ENCODE results near the gene GBE1.

Gene GBE1

GRCh38 chr3:81694662-81695061 lies 66.8 kb downstream of the GBE1 start:
- H3K9ac ChIP-seq (ENCODE audit: low read length), result no peak overlapping the region
- H3K36me3 ChIP-seq (ENCODE audit: control insufficient read depth, low read depth, low read length), result no peaks in the 10 kb centered on the region
- H3K9me3 ChIP-seq (ENCODE audit: control insufficient read depth, low read depth, low read length), result no peaks in the 10 kb centered on the region

GRCh38 chr3:81692766-81693165 lies 68.7 kb downstream of the GBE1 start:
- no peaks in the 10 kb centered on the region for H3K36me3 ChIP-seq (ENCODE audit: control insufficient read depth, low read depth, low read length)

More at GRCh38 chr3:81694662-81695061, 66.8 kb downstream of the GBE1 start:
- no peak overlapping the region for H3K27ac ChIP-seq (ENCODE audit: low read length)
- H3K4me3 ChIP-seq (ENCODE audit: low read length), result no peak overlapping the region
- no peaks in the 10 kb centered on the region for H3K27me3 ChIP-seq (ENCODE audit: control insufficient read depth, insufficient read depth, low read length)
- no peaks in the 10 kb centered on the region for H3K4me1 ChIP-seq (ENCODE audit: control insufficient read depth, low read depth, low read length)

GRCh38 chr3:81689617-81690016 lies 71.8 kb downstream of the GBE1 start:
- no peaks in the 10 kb centered on the region for H3K27me3 ChIP-seq (ENCODE audit: control insufficient read depth, insufficient read depth, low read length)
- no peak overlapping the region for H3K4me3 ChIP-seq (ENCODE audit: low read length)
- H3K27ac ChIP-seq (ENCODE audit: low read length), result no peak overlapping the region
- H3K9me3 ChIP-seq (ENCODE audit: control insufficient read depth, low read depth, low read length), result no peaks in the 10 kb centered on the region
- H3K4me1 ChIP-seq (ENCODE audit: control insufficient read depth, low read depth, low read length), result no peaks in the 10 kb centered on the region
- no peaks in the 10 kb centered on the region for H3K36me3 ChIP-seq (ENCODE audit: control insufficient read depth, low read depth, low read length)
- no peak overlapping the region for H3K9ac ChIP-seq (ENCODE audit: low read length)

More at GRCh38 chr3:81692766-81693165, 68.7 kb downstream of the GBE1 start:
- Histone ChIP-seq H3K27me3 (ENCODE audit: control insufficient read depth, insufficient read depth, low read length) (no peaks in the 10 kb centered on the region), H3K9ac (ENCODE audit: low read length) (no peak overlapping the region), H3K27ac (ENCODE audit: low read length) (no peak overlapping the region), H3K9me3 (ENCODE audit: control insufficient read depth, low read depth, low read length) (no peaks in the 10 kb centered on the region), H3K4me1 (ENCODE audit: control insufficient read depth, low read depth, low read length) (no peaks in the 10 kb centered on the region), H3K4me3 (ENCODE audit: low read length) (no peak overlapping the region)

- no peak overlapping the region for H3K27ac ChIP-seq (ENCODE audit: low read length)
- no peaks in the 10 kb centered on the region for H3K27me3 ChIP-seq (ENCODE audit: control insufficient read depth, insufficient read depth, low read length)
- no peaks in the 10 kb centered on the region for H3K9me3 ChIP-seq (ENCODE audit: control insufficient read depth, low read depth, low read length)
- no peaks in the 10 kb centered on the region for H3K4me1 ChIP-seq (ENCODE audit: control insufficient read depth, low read depth, low read length)
- H3K4me3 ChIP-seq (ENCODE audit: low read length), result no peak overlapping the region
- H3K9ac ChIP-seq (ENCODE audit: low read length), result no peak overlapping the region
- H3K36me3 ChIP-seq (ENCODE audit: control insufficient read depth, low read depth, low read length), result no peaks in the 10 kb centered on the region
Observed at GRCh38 chr3:81684751-81685395, 76.6 kb downstream of the GBE1 start.

- Histone ChIP-seq H3K36me3 (ENCODE audit: control insufficient read depth, low read depth, low read length) (no peaks in the 10 kb centered on the region), H3K9ac (ENCODE audit: low read length) (no peak overlapping the region), H3K4me1 (ENCODE audit: control insufficient read depth, low read depth, low read length) (peaks cover 5% of the 10 kb centered on the region), H3K4me3 (ENCODE audit: low read length) (no peak overlapping the region), H3K27me3 (ENCODE audit: control insufficient read depth, insufficient read depth, low read length) (no peaks in the 10 kb centered on the region), H3K27ac (ENCODE audit: low read length) (no peak overlapping the region), H3K9me3 (ENCODE audit: control insufficient read depth, low read depth, low read length) (no peaks in the 10 kb centered on the region)
Observed at GRCh38 chr3:81676706-81677456, 84.6 kb downstream of the GBE1 start.

- Histone ChIP-seq H3K9ac (ENCODE audit: low read length) (no peak overlapping the region), H3K36me3 (ENCODE audit: control insufficient read depth, low read depth, low read length) (no peaks in the 10 kb centered on the region), H3K4me1 (ENCODE audit: control insufficient read depth, low read depth, low read length) (peaks cover 5% of the 10 kb centered on the region), H3K9me3 (ENCODE audit: control insufficient read depth, low read depth, low read length) (no peaks in the 10 kb centered on the region), H3K4me3 (ENCODE audit: low read length) (no peak overlapping the region), H3K27ac (ENCODE audit: low read length) (no peak overlapping the region), H3K27me3 (ENCODE audit: control insufficient read depth, insufficient read depth, low read length) (no peaks in the 10 kb centered on the region)
Observed at GRCh38 chr3:81674690-81675089, 86.8 kb downstream of the GBE1 start.

- H3K4me3 ChIP-seq (ENCODE audit: low read length), result no peak overlapping the region
- H3K4me1 ChIP-seq (ENCODE audit: control insufficient read depth, low read depth, low read length), result no peaks in the 10 kb centered on the region
- H3K9me3 ChIP-seq (ENCODE audit: control insufficient read depth, low read depth, low read length), result no peaks in the 10 kb centered on the region
- no peaks in the 10 kb centered on the region for H3K27me3 ChIP-seq (ENCODE audit: control insufficient read depth, insufficient read depth, low read length)
- H3K9ac ChIP-seq (ENCODE audit: low read length), result no peak overlapping the region
- no peak overlapping the region for H3K27ac ChIP-seq (ENCODE audit: low read length)
- no peaks in the 10 kb centered on the region for H3K36me3 ChIP-seq (ENCODE audit: control insufficient read depth, low read depth, low read length)
Observed at GRCh38 chr3:81668283-81668682, 93.2 kb downstream of the GBE1 start.

- no peaks in the 10 kb centered on the region for H3K36me3 ChIP-seq (ENCODE audit: control insufficient read depth, low read depth, low read length)
- no peaks in the 10 kb centered on the region for H3K9me3 ChIP-seq (ENCODE audit: control insufficient read depth, low read depth, low read length)
- H3K4me3 ChIP-seq (ENCODE audit: low read length), result no peak overlapping the region
- H3K27me3 ChIP-seq (ENCODE audit: control insufficient read depth, insufficient read depth, low read length), result no peaks in the 10 kb centered on the region
- H3K4me1 ChIP-seq (ENCODE audit: control insufficient read depth, low read depth, low read length), result no peaks in the 10 kb centered on the region
- no peak overlapping the region for H3K27ac ChIP-seq (ENCODE audit: low read length)
- no peak overlapping the region for H3K9ac ChIP-seq (ENCODE audit: low read length)
Observed at GRCh38 chr3:81666502-81667121, 94.8 kb downstream of the GBE1 start.

GRCh38 chr3:81663114-81663513 lies 98.3 kb downstream of the GBE1 start:
- Histone ChIP-seq H3K4me1 (ENCODE audit: control insufficient read depth, low read depth, low read length) (no peaks in the 10 kb centered on the region), H3K9ac (ENCODE audit: low read length) (no peak overlapping the region)

GRCh38 chr3:81660036-81660435 lies 101.4 kb downstream of the GBE1 start:
- Histone ChIP-seq H3K9me3 (ENCODE audit: control insufficient read depth, low read depth, low read length) (no peaks in the 10 kb centered on the region), H3K27me3 (ENCODE audit: control insufficient read depth, insufficient read depth, low read length) (no peaks in the 10 kb centered on the region), H3K4me1 (ENCODE audit: control insufficient read depth, low read depth, low read length) (no peaks in the 10 kb centered on the region), H3K9ac (ENCODE audit: low read length) (no peak overlapping the region), H3K4me3 (ENCODE audit: low read length) (no peak overlapping the region), H3K27ac (ENCODE audit: low read length) (no peak overlapping the region), H3K36me3 (ENCODE audit: control insufficient read depth, low read depth, low read length) (no peaks in the 10 kb centered on the region)

More at GRCh38 chr3:81663114-81663513, 98.3 kb downstream of the GBE1 start:
- Histone ChIP-seq H3K27ac (ENCODE audit: low read length) (no peak overlapping the region), H3K36me3 (ENCODE audit: control insufficient read depth, low read depth, low read length) (no peaks in the 10 kb centered on the region), H3K27me3 (ENCODE audit: control insufficient read depth, insufficient read depth, low read length) (no peaks in the 10 kb centered on the region), H3K9me3 (ENCODE audit: control insufficient read depth, low read depth, low read length) (no peaks in the 10 kb centered on the region), H3K4me3 (ENCODE audit: low read length) (no peak overlapping the region)

- no peaks in the 10 kb centered on the region for H3K36me3 ChIP-seq (ENCODE audit: control insufficient read depth, low read depth, low read length)
- H3K4me3 ChIP-seq (ENCODE audit: low read length), result no peak overlapping the region
- H3K27me3 ChIP-seq (ENCODE audit: control insufficient read depth, insufficient read depth, low read length), result no peaks in the 10 kb centered on the region
- no peak overlapping the region for H3K9ac ChIP-seq (ENCODE audit: low read length)
- no peaks in the 10 kb centered on the region for H3K9me3 ChIP-seq (ENCODE audit: control insufficient read depth, low read depth, low read length)
- H3K27ac ChIP-seq (ENCODE audit: low read length), result no peak overlapping the region
- H3K4me1 ChIP-seq (ENCODE audit: control insufficient read depth, low read depth, low read length), result no peaks in the 10 kb centered on the region
Observed at GRCh38 chr3:81658322-81658997, 103.0 kb downstream of the GBE1 start.

Measured in iPS-18a (cell line).